ENCODE results near the gene SLC25A1. TPM values are rescaled to one million over a fixed set of nuclear protein-coding genes. Genes with fewer than 3 reads are reported as not detected.

The SLC25A1 gene
- total RNA-seq, 1 donor from 2014 or later: 50.3 TPM

GRCh38 chr22:19180234-19180633 lies 1.7 kb upstream of the SLC25A1 start:
- Histone ChIP-seq H3K4me1 (peaks cover 19% of the 10 kb centered on the region), H3K9me3 (no peaks in the 10 kb centered on the region), H3K4me3 (no peak overlapping the region), H3K36me3 (peaks cover 13% of the 10 kb centered on the region), H3K27me3 (ENCODE audit: low read depth) (no peaks in the 10 kb centered on the region), H3K27ac (no peak overlapping the region)
- DNase-seq (no peak), ATAC-seq (no peak)
- intact Hi-C loops (cut with DNase I): no loop called here
- TF ChIP-seq, protein P1, sequence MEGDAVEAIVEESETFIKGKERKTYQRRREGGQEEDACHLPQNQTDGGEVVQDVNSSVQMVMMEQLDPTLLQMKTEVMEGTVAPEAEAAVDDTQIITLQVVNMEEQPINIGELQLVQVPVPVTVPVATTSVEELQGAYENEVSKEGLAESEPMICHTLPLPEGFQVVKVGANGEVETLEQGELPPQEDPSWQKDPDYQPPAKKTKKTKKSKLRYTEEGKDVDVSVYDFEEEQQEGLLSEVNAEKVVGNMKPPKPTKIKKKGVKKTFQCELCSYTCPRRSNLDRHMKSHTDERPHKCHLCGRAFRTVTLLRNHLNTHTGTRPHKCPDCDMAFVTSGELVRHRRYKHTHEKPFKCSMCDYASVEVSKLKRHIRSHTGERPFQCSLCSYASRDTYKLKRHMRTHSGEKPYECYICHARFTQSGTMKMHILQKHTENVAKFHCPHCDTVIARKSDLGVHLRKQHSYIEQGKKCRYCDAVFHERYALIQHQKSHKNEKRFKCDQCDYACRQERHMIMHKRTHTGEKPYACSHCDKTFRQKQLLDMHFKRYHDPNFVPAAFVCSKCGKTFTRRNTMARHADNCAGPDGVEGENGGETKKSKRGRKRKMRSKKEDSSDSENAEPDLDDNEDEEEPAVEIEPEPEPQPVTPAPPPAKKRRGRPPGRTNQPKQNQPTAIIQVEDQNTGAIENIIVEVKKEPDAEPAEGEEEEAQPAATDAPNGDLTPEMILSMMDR (IDR thresholded peaks at IDR 0.05): no peak

GRCh38 chr22:19179497-19180048 lies 1.0 kb upstream of the SLC25A1 start:
- TF ChIP-seq, protein P1 (IDR thresholded peaks at IDR 0.05): peak; percentile 68
- ATAC-seq (peak; percentile 88 to 89), DNase-seq (peak; percentile 83)
- peaks cover 13% of the 10 kb centered on the region for H3K36me3 ChIP-seq
- H3K27me3 ChIP-seq (ENCODE audit: low read depth): no peaks in the 10 kb centered on the region
- H3K4me1 ChIP-seq: peaks cover 23% of the 10 kb centered on the region
- no peaks in the 10 kb centered on the region for H3K9me3 ChIP-seq
- peak overlapping the region; percentile 81 for H3K4me3 ChIP-seq
- intact Hi-C loops (cut with DNase I): no loop called here
- H3K27ac ChIP-seq: peak overlapping the region; percentile 88

GRCh38 chr22:19178065-19178656 lies 375 bp downstream of the SLC25A1 start:
- intact Hi-C loops (cut with DNase I): no loop called here
- H3K27me3 ChIP-seq (ENCODE audit: low read depth): no peaks in the 10 kb centered on the region

DNA sequence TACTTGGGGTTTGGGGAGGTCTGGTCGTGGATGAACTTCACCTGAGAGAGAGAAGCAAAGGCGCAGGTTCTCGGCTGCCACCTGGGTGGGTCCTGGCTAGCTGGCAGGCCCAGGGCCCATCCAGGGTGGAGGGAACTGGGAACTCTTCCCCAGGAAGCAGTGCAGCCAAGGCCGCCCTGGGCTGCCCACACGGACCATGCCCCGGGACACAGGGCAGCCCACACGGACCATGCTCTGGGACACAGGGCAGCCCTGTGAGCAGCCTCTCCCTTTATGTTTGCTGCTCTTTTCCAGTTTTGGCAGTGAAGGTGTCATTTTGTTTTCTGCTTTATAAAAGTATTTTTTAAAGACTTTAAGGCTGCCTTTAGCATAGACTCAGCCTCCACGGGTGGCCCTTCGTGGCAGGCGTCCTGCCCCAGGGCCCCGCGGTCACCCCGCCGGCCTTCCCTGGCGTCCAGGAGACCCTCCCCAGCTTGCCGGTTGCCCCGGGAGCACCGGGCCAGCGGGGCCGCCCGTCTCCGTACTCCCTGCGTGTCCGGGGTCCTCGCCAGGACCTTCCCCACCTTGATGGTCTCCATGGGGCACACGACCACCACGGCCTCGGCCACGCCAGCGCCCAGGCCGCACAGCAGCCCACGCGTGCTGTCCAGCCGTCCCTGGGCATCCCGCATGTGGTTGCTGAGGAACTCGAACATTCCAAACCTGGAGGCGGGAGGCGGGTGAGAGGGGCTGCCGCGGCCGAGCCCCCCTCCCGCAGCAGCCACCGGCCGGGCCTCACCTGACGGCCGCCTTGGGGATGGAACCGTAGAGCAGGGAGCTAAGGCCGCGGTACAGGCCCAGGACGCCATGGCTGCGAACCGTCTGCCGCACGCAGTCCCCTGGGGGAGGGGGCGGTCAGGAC lies 1.1 kb downstream of the SLC25A1 start:
- DNase-seq (no peak), ATAC-seq (no peak)
- Histone ChIP-seq H3K4me1 (peaks cover 42% of the 10 kb centered on the region), H3K27ac (peak overlapping the region; percentile 88), H3K4me3 (peak overlapping the region; percentile 81), H3K9me3 (no peaks in the 10 kb centered on the region), H3K27me3 (ENCODE audit: low read depth) (no peaks in the 10 kb centered on the region), H3K36me3 (peaks cover 13% of the 10 kb centered on the region)
- TF ChIP-seq, protein P1 (IDR thresholded peaks at IDR 0.05): no peak
- intact Hi-C loops (cut with DNase I): no loop called here

More at GRCh38 chr22:19178065-19178656, 375 bp downstream of the SLC25A1 start:
- TF ChIP-seq, protein P1 (IDR thresholded peaks at IDR 0.05): no peak
- peak; percentile 6 to 28 for ATAC-seq
- peak; percentile 74 for DNase-seq
- peaks cover 34% of the 10 kb centered on the region for H3K4me1 ChIP-seq
- H3K9me3 ChIP-seq: no peaks in the 10 kb centered on the region
- peaks cover 13% of the 10 kb centered on the region for H3K36me3 ChIP-seq
- peak overlapping the region; percentile 81 for H3K4me3 ChIP-seq
- peak overlapping the region; percentile 88 for H3K27ac ChIP-seq

DNA sequence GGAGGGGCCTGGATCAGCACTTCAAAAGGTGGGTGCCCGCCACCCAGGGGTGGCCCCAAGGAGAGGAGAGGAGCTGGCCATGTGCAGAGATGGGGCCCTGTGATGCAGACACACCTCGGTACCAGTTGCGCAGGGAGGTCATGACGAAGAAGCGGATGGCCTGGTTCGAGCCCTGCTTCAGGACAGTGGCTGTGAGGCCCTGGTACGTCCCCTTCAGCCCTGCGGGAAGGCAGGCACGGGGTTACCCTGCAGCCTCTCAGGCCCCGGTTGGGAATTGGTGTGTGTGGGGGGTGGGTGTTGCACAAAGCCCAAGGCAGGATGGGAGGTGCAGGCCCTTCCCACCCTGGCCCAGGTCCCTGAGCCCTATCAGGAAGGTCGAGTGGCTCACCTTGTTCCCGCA lies 1.8 kb downstream of the SLC25A1 start:
- Histone ChIP-seq H3K4me3 (peak overlapping the region; percentile 81), H3K27ac (no peak overlapping the region), H3K4me1 (peaks cover 49% of the 10 kb centered on the region), H3K36me3 (peaks cover 13% of the 10 kb centered on the region), H3K27me3 (ENCODE audit: low read depth) (no peaks in the 10 kb centered on the region), H3K9me3 (no peaks in the 10 kb centered on the region)
- intact Hi-C loops (cut with DNase I): no loop called here
- TF ChIP-seq, protein P1 (IDR thresholded peaks at IDR 0.05): no peak
- no peak for ATAC-seq
- DNase-seq: no peak

Data from lower lobe of right lung (tissue), 2 donors.